Measurements from ENCODE around the gene KLHL30.
"Not testable (repeated sequence)": the region's sequence is repeated elsewhere in the genome, so short reads cannot be mapped to it uniquely, and the experiment has no call there.

KLHL30 gene

DNA sequence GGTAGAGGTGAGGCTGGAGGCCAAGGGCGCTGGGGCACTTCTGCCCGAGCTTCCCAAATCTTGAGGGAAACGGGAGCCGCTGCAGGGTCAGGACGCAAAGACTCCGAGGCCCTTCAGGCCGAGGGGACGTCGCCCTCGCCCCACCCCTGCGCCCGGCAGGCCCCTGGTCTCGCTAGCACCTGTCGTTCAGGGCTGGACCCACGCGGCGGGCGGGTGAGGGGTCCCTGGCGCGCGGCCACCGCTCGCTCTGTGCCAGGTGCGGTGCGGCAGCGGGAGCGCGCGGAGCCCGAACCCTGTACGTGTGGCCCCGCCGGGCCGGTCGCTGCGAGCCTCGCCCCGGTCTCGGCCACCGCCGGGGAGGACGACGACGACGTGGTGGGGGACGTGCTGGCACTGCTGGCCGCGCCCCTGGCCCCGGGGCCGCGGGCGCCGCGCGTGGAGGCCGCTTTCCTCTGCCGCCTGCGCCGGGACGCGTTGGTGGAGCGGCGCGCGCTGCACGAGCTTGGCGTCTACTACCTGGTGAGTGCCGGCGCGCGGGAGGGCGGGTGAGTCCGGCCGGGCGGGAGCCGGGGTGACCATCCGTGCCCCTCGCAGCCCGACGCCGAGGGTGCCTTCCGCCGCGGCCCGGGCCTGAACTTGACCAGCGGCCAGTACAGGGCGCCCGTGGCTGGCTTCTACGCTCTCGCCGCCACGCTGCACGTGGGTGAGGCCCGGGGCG lies 25.2 kb downstream of the KLHL30 start:
- no peak for DNase-seq (ENCODE audit: low read depth in 3 of 3)

GRCh38 chr2:238164906-238165287 lies 26.4 kb downstream of the KLHL30 start:
- DNase-seq (ENCODE audit: low read depth in 3 of 3), result no peak

- DNase-seq (ENCODE audit: low read depth in 3 of 3), result no peak
Measured at GRCh38 chr2:238165288-238165921, 26.9 kb downstream of the KLHL30 start.

GRCh38 chr2:238166391-238167343 lies 28.2 kb downstream of the KLHL30 start:
- DNase-seq (ENCODE audit: low read depth in 3 of 3), result no peak

- DNase-seq (ENCODE audit: low read depth in 3 of 3), result no peak
Measured at GRCh38 chr2:238167344-238167715, 28.9 kb downstream of the KLHL30 start.

DNA sequence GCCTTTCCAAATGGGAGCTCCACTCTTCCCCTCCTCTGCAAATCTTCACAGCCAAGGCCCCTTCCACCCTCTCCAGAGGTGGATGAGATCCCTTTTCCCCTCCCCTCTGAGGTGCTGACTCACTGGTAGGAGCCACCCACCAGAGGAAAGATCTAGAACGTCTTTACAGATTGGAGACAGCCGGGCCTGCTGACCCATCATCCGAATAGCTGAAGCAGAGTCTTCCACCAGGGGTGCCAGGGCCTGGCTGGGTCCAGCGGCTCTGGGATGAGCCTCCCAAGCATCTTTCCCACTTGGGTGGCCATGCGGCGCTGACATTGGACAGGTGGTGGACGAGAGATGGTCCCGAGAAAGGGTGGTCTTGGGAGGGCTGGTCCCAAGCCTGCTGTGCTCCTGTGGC lies 29.3 kb downstream of the KLHL30 start:
- DNase-seq (ENCODE audit: low read depth in 3 of 3), result no peak

DNA sequence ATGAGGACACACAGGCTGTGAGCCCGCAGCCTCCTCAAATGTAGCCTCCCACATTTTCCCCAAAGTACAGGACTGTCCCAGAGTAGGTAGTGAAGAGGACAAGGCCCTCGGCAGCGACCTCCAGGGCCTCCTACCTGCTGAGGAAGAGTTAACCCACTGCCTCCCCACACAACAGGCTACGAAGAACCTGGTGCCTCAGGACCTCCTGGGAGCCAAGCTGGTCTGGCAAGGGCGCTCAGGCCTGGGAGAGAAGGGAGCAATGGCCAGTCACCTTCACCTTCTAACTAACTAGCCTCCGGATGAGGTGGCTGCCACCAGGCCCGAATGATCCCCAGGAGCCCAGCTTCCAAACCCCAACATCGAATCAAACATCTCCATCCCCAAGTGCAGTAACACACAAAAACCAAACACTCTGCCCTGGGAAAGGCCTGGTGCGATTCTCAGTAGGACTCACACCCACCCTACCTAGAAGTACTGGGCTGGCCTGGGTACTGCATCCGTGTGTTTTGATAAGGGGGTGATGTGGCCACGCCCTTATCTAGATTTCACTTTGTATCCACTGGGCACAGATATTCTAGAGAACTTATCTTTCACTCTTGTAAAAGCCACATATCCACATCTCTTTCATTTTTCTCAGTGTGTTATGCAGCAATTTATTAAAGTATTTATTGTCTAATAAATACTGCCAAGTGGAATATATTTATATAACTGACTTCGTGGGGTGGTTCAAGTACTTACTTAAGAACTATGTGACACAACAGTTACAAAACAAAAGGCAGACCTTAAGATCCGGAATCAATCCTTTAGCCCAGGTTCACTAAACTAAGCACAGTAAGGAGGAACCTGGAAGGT lies 30.0 kb downstream of the KLHL30 start:
- DNase-seq (ENCODE audit: low read depth in 3 of 3), result no peak

GRCh38 chr2:238169048-238169707 lies 30.7 kb downstream of the KLHL30 start:
- DNase-seq (ENCODE audit: low read depth in 3 of 3), result no peak

GRCh38 chr2:238169708-238170251 lies 31.3 kb downstream of the KLHL30 start:
- no peak for DNase-seq (ENCODE audit: low read depth in 3 of 3)

- no peak for DNase-seq (ENCODE audit: low read depth in 3 of 3)
Measured at GRCh38 chr2:238170386-238171071, 32.1 kb downstream of the KLHL30 start.

- not testable (repeated sequence) for DNase-seq (ENCODE audit: low read depth in 3 of 3)
Measured at GRCh38 chr2:238171072-238171431, 32.6 kb downstream of the KLHL30 start.

DNA sequence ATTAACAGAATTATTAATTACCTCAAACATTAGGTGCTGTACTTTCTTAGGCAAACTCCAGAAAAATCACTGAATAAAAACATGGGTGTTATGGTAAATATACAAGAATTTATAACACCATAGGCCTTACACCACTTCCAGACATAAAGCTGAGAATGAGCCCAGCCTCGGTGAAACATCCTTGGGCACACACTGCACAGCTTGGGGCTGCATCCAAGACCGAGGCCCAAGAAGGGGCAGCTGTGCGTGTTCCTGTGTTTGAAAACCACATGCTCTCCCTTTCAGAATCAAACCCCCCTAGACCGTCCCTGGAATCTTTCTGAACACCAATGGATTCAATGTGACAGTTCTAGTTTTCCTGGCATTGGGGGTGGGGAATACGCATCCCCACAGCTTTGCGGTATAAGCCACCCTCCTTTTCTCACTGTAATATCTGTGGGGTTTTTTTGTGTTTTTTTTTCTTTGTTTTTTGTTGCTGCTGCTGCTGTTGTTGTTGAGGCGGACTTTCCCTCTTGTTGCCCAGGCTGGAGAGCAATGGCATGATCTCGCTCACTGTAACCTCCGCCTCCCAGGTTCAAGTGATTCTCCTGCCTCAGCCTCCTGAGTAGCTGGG lies 33.2 kb downstream of the KLHL30 start:
- DNase-seq (ENCODE audit: low read depth in 3 of 3), result no peak

- DNase-seq (ENCODE audit: low read depth in 3 of 3), result no peak
Measured at GRCh38 chr2:238172439-238172838, 34.0 kb downstream of the KLHL30 start.

DNA sequence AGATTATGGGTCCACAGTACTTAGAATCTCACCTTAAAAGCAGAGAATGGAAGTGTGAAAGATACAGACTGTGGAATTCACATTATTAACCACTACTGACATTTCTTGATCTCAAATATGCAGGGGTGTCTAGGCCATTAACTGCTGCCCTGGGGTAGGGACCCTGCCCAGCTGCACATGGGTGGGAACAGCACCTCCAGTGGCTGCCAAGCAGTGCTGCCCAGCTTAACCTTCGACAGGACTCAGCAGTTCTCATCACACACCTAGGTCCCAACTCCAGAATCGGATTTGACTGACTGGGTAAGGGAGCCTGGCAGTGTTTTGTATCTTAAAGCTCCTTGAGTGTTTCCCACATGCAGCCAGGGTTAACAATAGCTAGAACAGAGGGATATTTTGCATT lies 35.2 kb downstream of the KLHL30 start:
- no peak for DNase-seq (ENCODE audit: low read depth in 3 of 3)

DNA sequence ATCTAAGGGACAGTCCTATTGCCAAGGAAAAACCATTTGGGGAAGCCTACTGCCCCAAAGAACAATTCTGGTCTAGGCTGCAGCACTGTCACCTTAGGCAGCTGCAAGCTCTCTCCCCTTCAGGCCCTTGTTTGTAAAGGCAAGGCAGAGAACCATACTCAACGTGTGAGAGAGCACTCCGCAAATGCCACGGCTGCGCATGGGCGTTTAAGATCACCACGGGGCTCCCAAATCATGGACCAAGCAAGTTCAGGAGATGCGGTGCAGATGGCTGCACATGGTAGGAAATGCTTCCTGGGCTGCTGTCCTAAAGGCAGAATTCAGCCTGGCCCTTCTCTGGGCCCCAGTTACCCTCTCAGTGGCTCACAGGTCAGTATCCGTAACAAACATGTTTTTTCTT lies 35.8 kb downstream of the KLHL30 start:
- DNase-seq (ENCODE audit: low read depth in 3 of 3), result no peak

DNA sequence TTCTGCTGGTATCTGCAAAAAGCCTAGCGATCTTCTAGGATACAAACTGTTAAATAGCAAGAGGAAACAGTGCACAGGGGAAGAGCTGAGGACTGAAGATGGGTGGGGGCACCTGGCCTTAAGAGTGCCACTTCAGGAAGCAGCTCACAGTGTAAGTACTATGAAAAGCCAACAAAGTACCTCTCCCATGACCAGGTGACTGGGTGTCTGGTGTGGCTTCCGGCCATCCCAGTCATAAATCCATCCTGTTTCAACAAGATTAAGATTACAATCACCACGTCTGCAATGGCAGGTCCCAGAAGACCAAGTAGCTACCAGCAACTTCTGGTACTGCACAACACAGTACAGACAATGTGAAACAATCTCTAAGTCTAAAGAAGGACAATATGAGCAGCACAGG lies 36.2 kb downstream of the KLHL30 start:
- DNase-seq (ENCODE audit: low read depth in 3 of 3), result no peak

GRCh38 chr2:238176613-238177012 lies 38.1 kb downstream of the KLHL30 start:
- no peak for DNase-seq (ENCODE audit: low read depth in 3 of 3)

GRCh38 chr2:238180554-238180953 lies 42.1 kb downstream of the KLHL30 start:
- DNase-seq (ENCODE audit: low read depth in 3 of 3), result no peak

GRCh38 chr2:238182362-238182761 lies 43.9 kb downstream of the KLHL30 start:
- no peak for DNase-seq (ENCODE audit: low read depth in 3 of 3)

DNA sequence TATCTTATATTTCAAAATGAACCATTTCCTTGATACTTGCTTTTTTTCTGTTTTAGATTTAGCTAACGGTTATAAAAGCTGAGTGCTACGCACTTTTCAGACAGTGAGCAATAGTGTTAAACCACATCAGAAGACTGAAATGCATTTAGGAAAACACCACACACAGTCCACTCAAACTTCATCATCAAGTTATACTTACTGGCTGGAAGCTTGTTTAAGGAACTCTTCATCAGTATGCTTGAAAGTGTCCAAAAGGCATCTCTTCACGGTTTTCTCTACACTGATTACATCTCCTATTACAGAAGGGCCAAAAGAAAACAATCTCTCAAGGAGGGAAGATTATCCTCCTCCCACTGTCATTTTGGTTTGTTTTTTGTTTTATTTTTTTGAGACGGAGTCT lies 45.4 kb downstream of the KLHL30 start:
- DNase-seq (ENCODE audit: low read depth in 3 of 3), result no peak
